Gastrocnemius medialis (tissue), 4 donors: ENCODE data around the gene LYPD6B. TPM values are rescaled to one million over a fixed set of nuclear protein-coding genes. Genes with fewer than 3 reads are reported as not detected.

Experiments used
- ATAC-seq, 2 donors: fragments of 150-250 bp; one replicate each; pipeline ENCODE4 v1.9.1; 2016
- DNase-seq, 2 donors: peaks; one replicate each; pipeline ENCODE4 v3.0.0-alpha.2; 2019
- H3K27ac ChIP-seq, 4 donors: fragments of 200-600 bp; sonication (generic); 1 replicate in 1 of 4; 2 replicates in 3 of 4; pipeline ENCODE4 v1.5.1; 2016 to 2018; ENCODE audit warnings: mild to moderate bottlenecking in 2 of 4, moderate library complexity in 1 of 4
- H3K27me3 ChIP-seq, 3 donors: fragments of 200-600 bp; sonication (generic) in 2 of 3; 1 replicate in 1 of 3; 2 replicates in 2 of 3; pipeline versions ENCODE4 v1.5.1 to v1.6.0; 2016 to 2019; ENCODE audit warnings: mild to moderate bottlenecking in 1 of 3, moderate library complexity in 1 of 3
- H3K36me3 ChIP-seq, 2 donors: fragments of 200-600 bp; sonication (generic) in 1 of 2; one replicate each; pipeline ENCODE4 v1.5.1; 2017 to 2018
- H3K4me1 ChIP-seq, 2 donors: fragments of 200-600 bp; sonication (generic) in 1 of 2; one replicate each; pipeline ENCODE4 v1.5.1; 2016 to 2017; ENCODE audit warnings: mild to moderate bottlenecking in 2 of 2
- H3K4me3 ChIP-seq, 4 donors: fragments of 200-600 bp; sonication (generic) in 3 of 4; 1 replicate in 1 of 4; 2 replicates in 3 of 4; pipeline ENCODE4 v1.5.1; 2016 to 2019; ENCODE audit warnings: mild to moderate bottlenecking in 2 of 4
- H3K9me3 ChIP-seq, 3 donors: fragments of 200-600 bp; sonication (generic) in 2 of 3; 1 replicate in 1 of 3; 2 replicates in 2 of 3; pipeline ENCODE4 v1.5.1; 2016 to 2019
- POLR2A ChIP-seq, 2 donors: fragments of 450-650 bp; IDR thresholded peaks; one replicate each; pipeline ENCODE4 v1.6.1; 2017; ENCODE audit warnings: antibody characterized with exemption in 2 of 2, mild to moderate bottlenecking in 2 of 2, moderate library complexity in 2 of 2
- in situ Hi-C, 4 donors: fragments of 200-750 bp; cut with MboI; loops; one replicate each; pipeline versions ENCODE4 v1.15.0 to v1.8.0; 2017; ENCODE audit warnings: low sequenced_read_pairs in 4 of 4
- intact Hi-C: fragments of 100-400 bp; cut with DNase I; formaldehyde crosslinking; loops from one replicate; pipeline ENCODE4 v1.15.1; 2023; ENCODE audit warnings: low total_unique reads
- total RNA-seq, 4 donors: library from RNA; depleted of rRNA; stranded (reverse); fragments of >200 nt; gene quantifications; one replicate each; pipeline versions ENCODE4 v1.1.0 to v1.2.3, GENCODE V29; 2016
- TF ChIP-seq, protein P1 (sequence below), 5 experiments: fragments of 450-650 bp in 3 of 5; fragments of 200-600 bp in 2 of 5; sonication (generic) in 2 of 5; IDR thresholded peaks in 4 of 5; conservative IDR thresholded peaks in 1 of 5; 1 replicate in 4 of 5; 2 replicates in 1 of 5; pipeline ENCODE4 v1.5.1; 2016 to 2019; ENCODE audit warnings: antibody characterized with exemption in 5 of 5, mild to moderate bottlenecking in 3 of 5, moderate library complexity in 3 of 5

The LYPD6B gene
- total RNA-seq, 4 donors from 2014 or later: not detected

DNA sequence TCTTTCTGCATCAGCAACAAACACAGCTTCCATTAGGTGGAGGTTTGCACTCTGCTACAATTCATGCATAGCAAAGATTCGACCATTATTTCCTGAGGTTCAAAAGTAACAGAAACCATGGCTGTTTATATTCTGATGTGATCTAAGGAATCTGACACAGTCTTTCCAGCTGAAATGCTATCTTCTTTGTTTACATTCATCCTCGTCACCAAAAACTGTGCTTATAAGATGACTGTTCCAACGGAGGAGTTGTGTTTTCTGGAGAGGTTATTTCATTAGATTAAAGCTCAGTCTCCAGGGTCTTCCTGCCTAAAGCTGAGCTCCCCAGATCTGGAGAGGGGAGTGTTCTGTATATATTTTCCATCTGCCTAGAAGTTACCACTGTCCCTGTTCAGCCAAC, 45.1 kb upstream of the LYPD6B start:
- no peak overlapping the region for H3K27ac ChIP-seq
- ATAC-seq: no peak
- intact Hi-C loops: no loop called here
- H3K4me1 ChIP-seq: no peaks in the 10 kb centered on the region
- TF ChIP-seq POLR2A (IDR thresholded peaks at IDR 0.05): no peak
- in situ Hi-C loops: loop anchor here (25.0 kb wide), 1 partner anchor 1056 kb away; no protein-coding TSS in a partner anchor
- no peak overlapping the region for H3K4me3 ChIP-seq
- no peaks in the 10 kb centered on the region for H3K9me3 ChIP-seq
- no peaks in the 10 kb centered on the region for H3K36me3 ChIP-seq
- H3K27me3 ChIP-seq: no peaks in the 10 kb centered on the region
- DNase-seq: no peak

DNA sequence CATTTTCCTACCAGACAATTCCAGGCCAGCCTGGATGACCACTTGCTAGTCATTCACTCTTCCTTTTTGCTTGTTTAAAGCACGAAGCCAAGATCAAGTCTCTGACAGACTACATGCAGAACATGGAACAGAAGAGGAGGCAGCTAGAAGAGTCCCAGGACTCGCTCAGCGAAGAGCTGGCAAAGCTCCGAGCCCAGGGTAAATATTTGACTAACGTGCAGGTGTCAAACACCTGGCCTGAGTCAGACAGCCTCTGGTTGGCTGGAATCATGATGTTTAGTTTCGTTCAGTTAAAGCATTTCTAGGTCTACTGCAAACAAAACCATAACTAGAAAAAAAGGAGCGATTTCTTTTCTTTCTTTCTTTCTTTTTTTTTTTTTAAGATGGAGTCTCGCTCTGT, 44.2 kb upstream of the LYPD6B start:
- no peaks in the 10 kb centered on the region for H3K9me3 ChIP-seq
- H3K27ac ChIP-seq: no peak overlapping the region
- no peaks in the 10 kb centered on the region for H3K27me3 ChIP-seq
- in situ Hi-C loops (loop anchor here (25.0 kb wide), 1 partner anchor 1057 kb away; no protein-coding TSS in a partner anchor), intact Hi-C loops (no loop called here)
- H3K4me3 ChIP-seq: no peak overlapping the region
- ATAC-seq (no peak), DNase-seq (no peak)
- no peaks in the 10 kb centered on the region for H3K4me1 ChIP-seq
- no peaks in the 10 kb centered on the region for H3K36me3 ChIP-seq
- TF ChIP-seq POLR2A (IDR thresholded peaks at IDR 0.05): no peak
- TF ChIP-seq, protein P1, sequence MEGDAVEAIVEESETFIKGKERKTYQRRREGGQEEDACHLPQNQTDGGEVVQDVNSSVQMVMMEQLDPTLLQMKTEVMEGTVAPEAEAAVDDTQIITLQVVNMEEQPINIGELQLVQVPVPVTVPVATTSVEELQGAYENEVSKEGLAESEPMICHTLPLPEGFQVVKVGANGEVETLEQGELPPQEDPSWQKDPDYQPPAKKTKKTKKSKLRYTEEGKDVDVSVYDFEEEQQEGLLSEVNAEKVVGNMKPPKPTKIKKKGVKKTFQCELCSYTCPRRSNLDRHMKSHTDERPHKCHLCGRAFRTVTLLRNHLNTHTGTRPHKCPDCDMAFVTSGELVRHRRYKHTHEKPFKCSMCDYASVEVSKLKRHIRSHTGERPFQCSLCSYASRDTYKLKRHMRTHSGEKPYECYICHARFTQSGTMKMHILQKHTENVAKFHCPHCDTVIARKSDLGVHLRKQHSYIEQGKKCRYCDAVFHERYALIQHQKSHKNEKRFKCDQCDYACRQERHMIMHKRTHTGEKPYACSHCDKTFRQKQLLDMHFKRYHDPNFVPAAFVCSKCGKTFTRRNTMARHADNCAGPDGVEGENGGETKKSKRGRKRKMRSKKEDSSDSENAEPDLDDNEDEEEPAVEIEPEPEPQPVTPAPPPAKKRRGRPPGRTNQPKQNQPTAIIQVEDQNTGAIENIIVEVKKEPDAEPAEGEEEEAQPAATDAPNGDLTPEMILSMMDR (IDR thresholded peaks at IDR 0.05 in 4 of 5, conservative IDR thresholded peaks at IDR 0.05 in 1 of 5): no peak

DNA sequence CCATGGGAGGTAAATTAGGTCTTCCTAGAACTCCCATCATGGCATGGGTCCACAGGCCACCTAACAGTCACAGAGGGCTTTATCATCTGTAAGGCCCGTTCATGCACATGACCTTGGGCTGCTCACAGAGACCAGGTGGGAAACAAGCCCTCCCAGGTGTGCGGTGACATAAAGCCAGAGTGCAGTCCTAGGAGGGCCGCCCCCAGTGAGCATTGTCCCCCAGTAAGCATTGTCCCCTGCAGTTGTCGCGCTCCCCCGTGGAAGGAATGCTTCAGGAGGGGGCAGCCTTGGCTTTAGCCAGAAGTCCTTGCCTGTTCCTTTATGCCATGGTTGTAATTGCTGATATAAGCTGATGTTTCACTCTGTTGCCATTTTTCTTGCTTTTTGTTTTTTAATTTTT, 41.7 kb upstream of the LYPD6B start:
- in situ Hi-C loops (loop anchor here (25.0 kb wide), 1 partner anchor 1060 kb away; no protein-coding TSS in a partner anchor), intact Hi-C loops (no loop called here)

DNA sequence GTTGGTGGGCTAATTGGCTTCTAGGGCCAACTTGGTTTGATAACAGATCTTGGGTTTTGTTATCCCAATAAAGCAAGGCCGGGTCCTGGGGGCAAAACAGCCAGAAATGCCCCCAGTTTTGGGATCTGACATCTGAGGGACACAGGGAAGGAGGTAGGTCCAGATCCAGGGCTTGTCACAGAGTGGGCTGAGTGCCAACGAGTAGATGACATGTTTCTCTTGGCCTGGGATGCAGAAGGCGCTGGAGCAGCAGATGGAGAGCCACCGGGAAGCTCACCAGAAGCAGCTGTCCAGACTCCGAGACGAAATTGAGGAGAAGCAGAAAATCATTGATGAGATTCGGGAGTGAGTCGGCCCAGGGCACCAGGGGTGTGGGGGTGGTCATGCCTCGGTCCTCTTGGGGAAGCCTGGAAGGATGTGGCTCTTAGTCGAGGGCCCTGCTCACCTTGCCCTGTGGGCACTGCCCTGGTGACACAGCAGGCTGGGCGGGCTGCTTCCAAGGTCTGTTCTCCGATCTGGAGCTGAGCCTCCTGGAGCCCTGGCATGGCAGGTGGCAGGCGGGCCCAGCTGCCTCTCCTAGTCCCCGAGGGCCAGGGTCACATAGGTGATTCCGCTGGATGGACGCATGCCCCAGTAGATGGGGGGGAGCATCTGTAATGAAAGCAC, 40.2 kb upstream of the LYPD6B start:
- intact Hi-C loops: no loop called here
- TF ChIP-seq, protein P1 (IDR thresholded peaks at IDR 0.05 in 4 of 5, conservative IDR thresholded peaks at IDR 0.05 in 1 of 5): no peak
- no peak for TF ChIP-seq POLR2A (IDR thresholded peaks at IDR 0.05)
- H3K27me3 ChIP-seq: peaks cover 0 to 7% (median 4%) of the 10 kb centered on the region in 3 donors

More for the DNA sequence above, 41.7 kb upstream of the LYPD6B start:
- Histone ChIP-seq H3K27ac (no peak overlapping the region), H3K4me1 (no peaks in the 10 kb centered on the region), H3K4me3 (no peak overlapping the region), H3K36me3 (no peaks in the 10 kb centered on the region), H3K27me3 (peaks cover 0 to 7% (median 4%) of the 10 kb centered on the region in 3 donors), H3K9me3 (no peaks in the 10 kb centered on the region)
- ATAC-seq (no peak), DNase-seq (no peak)
- TF ChIP-seq POLR2A (IDR thresholded peaks at IDR 0.05): no peak
- TF ChIP-seq, protein P1 (IDR thresholded peaks at IDR 0.05 in 4 of 5, conservative IDR thresholded peaks at IDR 0.05 in 1 of 5): no peak

DNA sequence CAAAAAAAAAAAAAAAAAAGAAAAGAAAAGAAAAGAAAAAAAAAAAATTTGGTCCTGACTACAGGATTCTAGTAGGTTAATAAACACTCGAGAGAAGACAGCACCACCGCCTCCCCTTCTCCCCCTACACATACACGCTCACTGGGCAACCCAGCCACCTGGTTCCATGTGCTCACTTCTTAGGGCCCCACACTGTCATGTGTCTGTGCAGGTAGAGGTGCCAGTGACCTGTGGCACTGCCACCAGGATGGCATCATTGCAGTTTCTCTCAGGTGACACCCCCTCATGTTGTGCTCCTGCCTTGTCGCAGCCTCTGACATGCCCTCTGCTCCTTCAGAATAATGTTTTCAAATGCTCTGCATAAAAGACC, 39.7 kb upstream of the LYPD6B start:
- TF ChIP-seq, protein P1 (IDR thresholded peaks at IDR 0.05 in 4 of 5, conservative IDR thresholded peaks at IDR 0.05 in 1 of 5): no peak
- TF ChIP-seq POLR2A (IDR thresholded peaks at IDR 0.05): no peak
- ATAC-seq (no peak), DNase-seq (no peak)
- Histone ChIP-seq H3K36me3 (no peaks in the 10 kb centered on the region), H3K27me3 (peaks cover 0 to 7% (median 4%) of the 10 kb centered on the region in 3 donors), H3K9me3 (no peaks in the 10 kb centered on the region), H3K4me1 (no peaks in the 10 kb centered on the region), H3K27ac (no peak overlapping the region), H3K4me3 (no peak overlapping the region)
- intact Hi-C loops: no loop called here
- in situ Hi-C loops: loop anchor here (25.0 kb wide), 1 partner anchor 1062 kb away; no protein-coding TSS in a partner anchor

More for the DNA sequence above, 40.2 kb upstream of the LYPD6B start:
- no peak overlapping the region for H3K27ac ChIP-seq
- H3K9me3 ChIP-seq: no peaks in the 10 kb centered on the region
- no peak for DNase-seq
- ATAC-seq: no peak
- H3K4me3 ChIP-seq: no peak overlapping the region
- no peaks in the 10 kb centered on the region for H3K36me3 ChIP-seq
- H3K4me1 ChIP-seq: no peaks in the 10 kb centered on the region
- in situ Hi-C loops: loop anchor here (25.0 kb wide), 1 partner anchor 1061 kb away; no protein-coding TSS in a partner anchor
